ENCODE measurements around the gene R3HCC1L.

Gene R3HCC1L

DNA sequence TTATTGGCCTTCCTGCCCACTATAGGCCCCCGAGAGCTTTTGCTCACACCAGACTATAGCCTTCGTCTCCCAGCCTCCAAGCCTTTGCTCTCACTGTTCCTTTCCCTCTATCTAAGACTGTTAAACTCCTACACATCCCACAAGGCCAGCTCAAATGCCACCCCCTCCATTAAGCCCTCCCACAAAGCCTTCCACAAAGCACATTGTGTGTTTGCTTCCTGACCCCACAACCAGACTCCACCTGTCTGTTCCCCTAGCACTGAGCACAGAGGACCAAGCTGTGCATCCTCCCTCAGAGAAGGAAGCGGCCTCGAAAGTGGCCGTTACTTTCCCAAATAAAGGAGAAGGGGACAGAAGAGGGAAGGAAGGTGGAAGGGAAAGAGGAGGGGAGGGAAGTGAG is 132.2 kb downstream of the R3HCC1L start:
- no peak for TF ChIP-seq REST (IDR thresholded peaks at IDR 0.05; ENCODE audit: low read depth)

DNA sequence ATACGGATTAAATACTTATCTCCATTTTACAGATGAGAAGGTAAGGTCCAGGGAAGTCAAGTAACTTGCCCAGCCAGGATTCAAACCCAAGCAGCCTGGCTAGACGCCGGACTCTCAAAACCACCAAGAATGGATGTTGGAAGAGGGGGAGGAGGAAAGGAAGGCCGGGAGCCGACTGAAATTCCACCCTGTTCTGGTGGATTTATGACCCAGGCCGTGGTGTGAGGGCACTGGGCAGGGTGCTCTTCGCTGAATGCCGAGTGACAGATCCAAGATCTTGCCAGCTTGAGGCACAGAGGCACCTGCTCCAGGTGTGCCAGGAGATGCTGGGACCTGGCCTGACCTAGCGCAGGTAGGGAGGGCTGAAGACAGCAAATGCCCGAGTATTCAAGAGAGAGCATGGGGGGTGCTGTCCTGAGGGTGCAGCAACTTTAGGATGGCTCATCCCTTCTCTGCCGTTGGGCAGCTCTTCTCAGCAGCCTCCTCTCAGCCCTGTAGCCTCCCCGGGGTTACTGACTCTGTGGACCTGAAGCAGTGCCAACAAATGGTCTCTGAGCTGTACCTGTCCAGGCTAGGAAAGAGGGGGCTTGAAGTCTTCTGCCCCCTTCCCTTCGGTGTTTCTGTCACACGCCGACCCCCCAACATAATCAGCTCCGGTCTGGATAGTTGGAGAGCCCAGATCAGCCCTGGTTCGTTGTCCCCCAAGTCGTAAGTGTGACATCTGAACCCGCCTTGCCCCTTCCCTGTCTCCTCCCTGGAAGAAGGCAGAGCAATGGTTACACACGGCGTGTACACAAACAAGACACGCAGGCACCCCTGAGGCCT is 132.8 kb downstream of the R3HCC1L start:
- TF ChIP-seq, protein P1, sequence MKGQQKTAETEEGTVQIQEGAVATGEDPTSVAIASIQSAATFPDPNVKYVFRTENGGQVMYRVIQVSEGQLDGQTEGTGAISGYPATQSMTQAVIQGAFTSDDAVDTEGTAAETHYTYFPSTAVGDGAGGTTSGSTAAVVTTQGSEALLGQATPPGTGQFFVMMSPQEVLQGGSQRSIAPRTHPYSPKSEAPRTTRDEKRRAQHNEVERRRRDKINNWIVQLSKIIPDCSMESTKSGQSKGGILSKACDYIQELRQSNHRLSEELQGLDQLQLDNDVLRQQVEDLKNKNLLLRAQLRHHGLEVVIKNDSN (IDR thresholded peaks at IDR 0.05), result no peak
- TF ChIP-seq ZBTB7A (IDR thresholded peaks at IDR 0.05; ENCODE audit: low read depth) (no peak), EGR1 (IDR thresholded peaks at IDR 0.05) (no peak), CEBPB (IDR thresholded peaks at IDR 0.05) (no peak), TAF1 (IDR thresholded peaks at IDR 0.05; ENCODE audit: low read depth) (no peak), YY1 (IDR thresholded peaks at IDR 0.05; ENCODE audit: low read depth) (no peak), EP300 (IDR thresholded peaks at IDR 0.05; ENCODE audit: borderline replicate concordance) (0 out of 2 replicates have a peak, but pooled peaks have one; percentile 17), CREB1 (IDR thresholded peaks at IDR 0.05; ENCODE audit: low read depth) (no peak), TCF12 (IDR thresholded peaks at IDR 0.05; ENCODE audit: low read depth) (peak; percentile 35; the same call in 1 of the 2 replicates), REST (IDR thresholded peaks at IDR 0.05; ENCODE audit: low read depth) (no peak), NFIC (IDR thresholded peaks at IDR 0.05) (peak; percentile 48; the same call in 1 of the 2 replicates), TEAD4 (IDR thresholded peaks at IDR 0.05) (peak; percentile 39; the same call in 1 of the 2 replicates), FOXM1 (IDR thresholded peaks at IDR 0.05; ENCODE audit: borderline replicate concordance, low read depth) (no peak), RAD21 (IDR thresholded peaks at IDR 0.05; ENCODE audit: low read depth) (no peak)
- TF ChIP-seq, protein P2, sequence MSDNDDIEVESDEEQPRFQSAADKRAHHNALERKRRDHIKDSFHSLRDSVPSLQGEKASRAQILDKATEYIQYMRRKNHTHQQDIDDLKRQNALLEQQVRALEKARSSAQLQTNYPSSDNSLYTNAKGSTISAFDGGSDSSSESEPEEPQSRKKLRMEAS (IDR thresholded peaks at IDR 0.05), result 0 out of 2 replicates have a peak, but pooled peaks have one; percentile 34

DNA sequence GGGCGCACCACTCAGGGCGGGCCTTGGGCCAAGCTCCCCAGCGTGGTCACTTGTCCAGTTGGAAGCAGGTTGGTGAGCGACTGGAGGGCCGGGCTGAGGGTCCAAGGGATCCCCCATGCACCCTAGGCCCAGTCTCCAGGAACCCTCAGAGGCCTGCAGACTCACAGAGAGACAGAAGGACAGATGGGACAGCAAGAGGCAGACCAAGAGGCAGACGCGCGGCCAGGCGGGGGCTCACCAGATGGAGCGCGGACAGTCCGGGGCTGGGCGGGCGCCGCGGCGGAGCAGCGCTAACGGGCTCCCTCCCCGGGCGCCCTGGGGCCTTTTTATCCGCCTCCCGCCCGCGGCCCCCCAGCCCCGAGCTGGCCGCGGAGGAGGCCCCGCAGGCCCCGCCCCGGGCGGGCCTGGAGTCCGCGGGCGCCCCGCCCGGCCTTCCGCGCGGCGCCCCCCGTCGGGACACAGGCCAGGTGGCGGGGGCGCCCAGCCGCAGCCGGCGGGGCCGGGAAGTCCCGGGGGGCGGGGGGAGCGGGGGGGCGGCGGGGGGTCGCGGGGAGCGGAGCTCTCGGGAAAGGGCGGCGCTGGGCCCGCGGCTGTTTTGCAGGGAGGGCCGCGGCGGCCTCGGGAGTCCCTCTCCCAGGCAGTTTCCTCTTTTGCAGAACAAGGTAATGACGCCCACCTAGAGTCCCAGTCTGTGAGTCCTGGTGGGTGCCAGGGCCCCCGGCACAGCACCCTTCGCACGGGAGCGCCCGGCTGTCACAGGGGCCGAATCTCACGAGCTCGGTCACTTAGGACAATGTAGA is 133.6 kb downstream of the R3HCC1L start, which contains the start of gene LOXL4:
Gene LOXL4, minus strand, starts transcription at position 301 of the 800 bp plus-strand sequence. CDS start 5,175 bp downstream, outside the sequence.
- TF ChIP-seq, protein P2 (IDR thresholded peaks at IDR 0.05), result peak; percentile 32; the same call in 1 of the 2 replicates
- no peak for TF ChIP-seq TEAD4 (IDR thresholded peaks at IDR 0.05)

GRCh38 chr10:98268694-98269431 is 134.4 kb downstream of the R3HCC1L start:
- TF ChIP-seq CREB1 (IDR thresholded peaks at IDR 0.05; ENCODE audit: low read depth), result no peak
- TF ChIP-seq TAF1 (IDR thresholded peaks at IDR 0.05; ENCODE audit: low read depth), result 0 out of 2 replicates have a peak, but pooled peaks have one; percentile 18
- TF ChIP-seq, protein P1 (IDR thresholded peaks at IDR 0.05), result 0 out of 2 replicates have a peak, but pooled peaks have one; percentile 5
- TF ChIP-seq EGR1 (IDR thresholded peaks at IDR 0.05), result no peak
- TF ChIP-seq, protein P2 (IDR thresholded peaks at IDR 0.05), result peak; percentile 55
- TF ChIP-seq ZBTB7A (IDR thresholded peaks at IDR 0.05; ENCODE audit: low read depth), result no peak
- TF ChIP-seq EP300 (IDR thresholded peaks at IDR 0.05; ENCODE audit: borderline replicate concordance), result no peak
- TF ChIP-seq TEAD4 (IDR thresholded peaks at IDR 0.05), result peak; percentile 13; the same call in 1 of the 2 replicates
- peak; percentile 14; the same call in 1 of the 2 replicates for TF ChIP-seq RAD21 (IDR thresholded peaks at IDR 0.05; ENCODE audit: low read depth)
- TF ChIP-seq YY1 (IDR thresholded peaks at IDR 0.05; ENCODE audit: low read depth), result 0 out of 2 replicates have a peak, but pooled peaks have one; percentile 7
- no peak for TF ChIP-seq NFIC (IDR thresholded peaks at IDR 0.05)
